Duodenal mucosa (tissue), 2 donors: ENCODE data around the gene PDZRN4.

ENCODE experiments used
- H3K27ac ChIP-seq: one replicate; pipeline ENCODE4 v1.7.0; 2013; ENCODE audit warnings: low read depth, low read length
- H3K27me3 ChIP-seq, 2 donors: one replicate each; pipeline ENCODE4 v1.7.0; 2013; ENCODE audit warnings: low read length in 2 of 2, control low read depth in 1 of 2; ENCODE audit not compliant: insufficient read depth in 2 of 2, control insufficient read depth in 1 of 2
- H3K36me3 ChIP-seq, 2 donors: one replicate each; pipeline ENCODE4 v1.7.0; 2013; ENCODE audit warnings: low read length in 2 of 2, control low read depth in 1 of 2; ENCODE audit not compliant: insufficient read depth in 2 of 2, control insufficient read depth in 1 of 2
- H3K4me1 ChIP-seq, 2 donors: one replicate each; pipeline ENCODE4 v1.7.0; 2013; ENCODE audit warnings: low read length in 2 of 2, control low read depth in 1 of 2; ENCODE audit not compliant: insufficient read depth in 2 of 2, control insufficient read depth in 1 of 2
- H3K4me3 ChIP-seq, 2 donors: one replicate each; pipeline ENCODE4 v1.7.0; 2013; ENCODE audit warnings: low read length in 2 of 2, low read depth in 1 of 2
- H3K9ac ChIP-seq, 2 donors: one replicate each; pipeline ENCODE4 v1.7.0; 2013; ENCODE audit warnings: low read length in 2 of 2, low read depth in 1 of 2
- H3K9me3 ChIP-seq, 2 donors: one replicate each; pipeline ENCODE4 v1.7.0; 2013; ENCODE audit warnings: low read length in 2 of 2, control low read depth in 1 of 2; ENCODE audit not compliant: control insufficient read depth in 1 of 2

The PDZRN4 gene

DNA sequence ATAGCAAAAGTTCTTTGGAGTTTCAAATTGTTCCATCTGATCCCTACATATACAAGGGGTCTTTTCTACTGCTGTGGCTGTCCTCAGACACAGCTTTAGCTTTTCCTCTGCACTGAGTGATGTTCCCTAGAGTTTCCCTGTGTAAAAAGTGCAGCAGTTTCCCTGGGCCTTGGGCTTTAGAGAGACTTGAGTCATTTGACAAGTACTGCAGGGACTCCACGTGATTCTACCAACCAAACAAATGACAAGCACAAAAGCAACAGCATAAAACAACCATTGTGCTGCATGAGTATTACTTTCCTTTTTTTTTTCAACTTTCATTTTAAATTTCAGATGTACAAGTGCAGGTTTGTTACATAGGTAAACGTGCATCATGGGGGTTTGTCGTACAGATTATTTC is 272.8 kb downstream of the PDZRN4 start:
- Histone ChIP-seq H3K9ac (no peak overlapping the region), H3K27ac (no peak overlapping the region), H3K9me3 (no peaks in the 10 kb centered on the region), H3K4me1 (no peaks in the 10 kb centered on the region), H3K27me3 (no peaks in the 10 kb centered on the region), H3K36me3 (no peaks in the 10 kb centered on the region), H3K4me3 (no peak overlapping the region)

DNA sequence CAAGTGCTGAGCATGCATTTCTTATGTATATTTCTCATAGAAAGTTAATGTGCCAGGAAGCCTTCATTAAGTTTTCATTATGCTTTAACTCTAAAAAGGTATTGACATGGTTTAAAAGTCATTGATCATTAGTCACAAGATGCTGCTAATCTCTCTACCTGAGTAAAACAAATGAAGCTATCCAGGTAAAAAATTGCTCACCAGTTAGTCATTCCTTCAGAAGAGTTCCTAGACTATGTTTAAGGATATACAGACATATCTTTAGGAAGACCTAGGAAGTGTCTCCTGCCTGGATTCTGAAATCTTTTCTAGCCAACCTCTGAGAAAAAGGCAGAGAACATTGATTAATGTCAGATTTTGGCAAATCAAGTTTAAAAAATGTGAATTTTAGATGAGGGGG is 274.2 kb downstream of the PDZRN4 start:
- Histone ChIP-seq H3K4me3 (no peak overlapping the region), H3K27me3 (no peaks in the 10 kb centered on the region), H3K36me3 (no peaks in the 10 kb centered on the region), H3K4me1 (no peaks in the 10 kb centered on the region), H3K9me3 (no peaks in the 10 kb centered on the region), H3K9ac (no peak overlapping the region), H3K27ac (no peak overlapping the region)

DNA sequence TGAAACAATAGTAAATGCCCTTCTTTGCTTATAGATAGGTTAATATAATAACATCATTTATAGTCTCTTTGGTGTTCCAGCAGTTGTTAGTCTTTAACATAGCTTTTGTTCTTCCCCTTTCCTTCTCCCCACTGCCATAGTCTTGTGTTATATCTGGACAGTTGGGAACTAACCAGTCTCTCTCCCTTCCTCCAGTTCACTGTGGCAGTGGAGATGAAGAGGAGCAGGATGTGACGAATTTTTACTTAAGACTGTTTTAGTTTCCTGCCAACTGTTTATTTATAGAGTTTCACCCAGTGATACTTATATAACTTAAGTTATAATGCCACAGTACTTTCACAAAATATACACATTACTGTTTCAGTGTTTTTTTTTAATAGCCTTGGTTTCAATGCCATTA is 277.4 kb downstream of the PDZRN4 start:
- Histone ChIP-seq H3K4me3 (no peak overlapping the region), H3K27me3 (no peaks in the 10 kb centered on the region)

DNA sequence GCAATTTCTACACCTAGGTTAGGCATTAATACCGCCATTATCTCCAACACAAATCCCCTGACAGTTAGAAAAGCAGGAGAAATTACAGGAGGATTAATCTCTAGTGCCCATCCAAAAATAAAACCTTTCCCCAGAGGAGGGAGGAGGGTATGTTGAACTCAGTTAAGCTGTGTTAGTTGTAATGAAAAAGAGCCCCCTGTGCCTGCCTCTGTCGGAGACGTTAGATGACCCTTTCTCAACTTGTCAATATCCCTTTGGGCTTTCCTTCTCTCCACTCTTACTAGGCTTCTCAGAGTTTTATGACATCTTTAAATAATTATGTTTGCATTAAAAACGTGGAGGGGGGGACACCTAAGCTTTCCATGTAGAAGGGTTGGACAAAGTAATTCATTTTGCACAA is 278.2 kb downstream of the PDZRN4 start:
- H3K9ac ChIP-seq = no peak overlapping the region
- H3K27ac ChIP-seq = no peak overlapping the region
- H3K4me1 ChIP-seq = no peaks in the 10 kb centered on the region
- no peak overlapping the region for H3K4me3 ChIP-seq
- no peaks in the 10 kb centered on the region for H3K36me3 ChIP-seq
- no peaks in the 10 kb centered on the region for H3K9me3 ChIP-seq
- no peaks in the 10 kb centered on the region for H3K27me3 ChIP-seq

More for the DNA sequence above, 277.4 kb downstream of the PDZRN4 start:
- no peaks in the 10 kb centered on the region for H3K9me3 ChIP-seq
- no peaks in the 10 kb centered on the region for H3K36me3 ChIP-seq
- H3K9ac ChIP-seq = no peak overlapping the region
- no peaks in the 10 kb centered on the region for H3K4me1 ChIP-seq
- H3K27ac ChIP-seq = no peak overlapping the region

DNA sequence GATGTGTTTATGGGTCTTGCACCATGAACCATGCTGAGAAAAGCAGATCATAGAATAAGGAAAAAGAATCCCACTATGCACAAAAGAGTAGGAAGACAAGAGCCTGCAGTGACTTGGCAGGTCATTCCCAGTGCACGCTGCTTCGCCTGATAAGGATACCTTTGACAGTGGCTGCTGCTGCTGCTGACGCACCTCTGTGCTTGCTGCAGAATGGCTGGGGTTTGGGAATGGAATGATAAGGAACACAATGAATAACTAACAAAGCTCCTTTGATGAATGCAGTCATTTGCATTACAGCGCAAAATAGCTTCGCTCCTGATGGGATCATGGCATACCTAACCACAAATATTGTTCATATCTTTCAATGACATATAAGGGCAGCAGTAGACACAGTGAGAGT is 278.7 kb downstream of the PDZRN4 start:
- H3K27ac ChIP-seq = no peak overlapping the region
- no peak overlapping the region for H3K4me3 ChIP-seq
- no peaks in the 10 kb centered on the region for H3K27me3 ChIP-seq
- H3K36me3 ChIP-seq = no peaks in the 10 kb centered on the region
- H3K4me1 ChIP-seq = no peaks in the 10 kb centered on the region
- H3K9me3 ChIP-seq = no peaks in the 10 kb centered on the region
- H3K9ac ChIP-seq = no peak overlapping the region

DNA sequence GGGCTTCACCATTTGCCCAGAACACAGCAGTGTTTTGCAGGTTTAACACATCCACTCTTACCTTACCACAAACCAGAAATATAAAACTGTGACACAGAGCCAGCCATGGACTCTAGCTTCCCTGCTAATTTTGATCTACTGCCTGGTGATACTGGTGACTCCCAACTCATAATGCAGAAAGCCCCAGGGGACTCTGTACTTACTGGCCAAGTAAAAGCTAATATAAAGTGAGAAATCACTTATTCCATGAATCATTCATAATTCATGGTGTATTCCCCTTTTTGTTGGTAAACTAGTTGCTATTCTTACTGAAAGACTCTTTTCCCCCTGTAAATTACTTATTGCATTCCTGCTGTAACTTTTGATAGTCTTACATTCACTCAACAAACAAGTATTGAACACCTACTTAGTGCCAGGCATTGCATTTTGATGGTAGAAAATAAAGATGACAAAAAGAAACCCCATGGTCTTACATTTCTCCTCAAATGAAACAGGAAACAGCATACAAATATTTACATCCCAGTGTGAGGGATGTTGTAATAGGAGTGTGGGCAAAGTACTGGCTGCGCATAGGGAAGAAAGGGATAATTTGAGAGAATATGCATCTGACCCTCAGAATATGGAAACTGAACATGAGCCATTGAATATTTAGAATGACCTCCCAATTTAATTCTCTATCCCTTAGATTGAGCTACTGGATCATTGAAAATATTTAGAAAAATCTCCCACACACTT is 279.6 kb downstream of the PDZRN4 start:
- H3K9ac ChIP-seq = no peak overlapping the region
- no peaks in the 10 kb centered on the region for H3K27me3 ChIP-seq
- H3K9me3 ChIP-seq = no peaks in the 10 kb centered on the region
- H3K27ac ChIP-seq = no peak overlapping the region
- no peaks in the 10 kb centered on the region for H3K4me1 ChIP-seq
- H3K4me3 ChIP-seq = no peak overlapping the region
- no peaks in the 10 kb centered on the region for H3K36me3 ChIP-seq

DNA sequence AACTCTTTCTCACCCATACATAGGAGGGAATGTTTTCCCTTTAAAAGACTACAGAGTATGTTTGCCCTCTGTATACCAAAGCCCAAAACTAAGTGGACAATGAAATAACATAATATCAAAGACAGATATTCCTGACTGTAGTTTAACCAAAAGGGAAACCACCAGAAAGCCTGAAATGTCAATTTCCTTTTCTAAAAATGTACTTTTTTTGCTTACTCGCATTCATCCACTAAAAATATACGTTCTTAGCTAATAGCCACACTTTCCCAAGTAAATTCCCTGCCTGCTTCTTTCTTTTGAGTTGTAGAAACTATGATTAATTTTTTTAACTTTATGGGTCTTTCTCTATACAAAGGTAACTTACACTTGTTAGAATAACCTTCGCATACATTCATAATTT is 280.2 kb downstream of the PDZRN4 start:
- Histone ChIP-seq H3K27ac (no peak overlapping the region), H3K9me3 (no peaks in the 10 kb centered on the region), H3K36me3 (no peaks in the 10 kb centered on the region), H3K4me1 (no peaks in the 10 kb centered on the region), H3K4me3 (no peak overlapping the region), H3K9ac (no peak overlapping the region), H3K27me3 (no peaks in the 10 kb centered on the region)

DNA sequence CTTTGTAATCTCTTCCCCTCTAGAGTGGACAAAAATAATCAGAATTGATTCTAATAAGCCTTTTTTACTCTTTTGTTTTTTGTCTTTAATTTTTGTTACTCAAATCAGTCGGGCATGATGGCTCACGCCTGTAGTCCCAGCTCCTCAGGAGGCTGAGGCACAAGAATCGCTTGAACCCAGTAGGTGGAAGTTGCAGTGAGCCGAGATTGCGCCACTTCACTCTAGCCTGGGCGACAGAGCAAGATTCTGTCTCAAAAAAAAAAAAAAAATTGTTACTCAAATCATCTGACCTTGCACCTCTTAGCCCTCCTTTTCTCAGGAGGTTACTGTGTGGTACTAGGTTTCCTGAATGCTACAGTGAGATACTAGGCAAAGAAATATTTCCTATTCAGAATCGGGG is 280.6 kb downstream of the PDZRN4 start:
- Histone ChIP-seq H3K36me3 (no peaks in the 10 kb centered on the region), H3K27ac (no peak overlapping the region), H3K9ac (no peak overlapping the region), H3K9me3 (no peaks in the 10 kb centered on the region), H3K4me3 (no peak overlapping the region), H3K4me1 (no peaks in the 10 kb centered on the region), H3K27me3 (no peaks in the 10 kb centered on the region)

DNA sequence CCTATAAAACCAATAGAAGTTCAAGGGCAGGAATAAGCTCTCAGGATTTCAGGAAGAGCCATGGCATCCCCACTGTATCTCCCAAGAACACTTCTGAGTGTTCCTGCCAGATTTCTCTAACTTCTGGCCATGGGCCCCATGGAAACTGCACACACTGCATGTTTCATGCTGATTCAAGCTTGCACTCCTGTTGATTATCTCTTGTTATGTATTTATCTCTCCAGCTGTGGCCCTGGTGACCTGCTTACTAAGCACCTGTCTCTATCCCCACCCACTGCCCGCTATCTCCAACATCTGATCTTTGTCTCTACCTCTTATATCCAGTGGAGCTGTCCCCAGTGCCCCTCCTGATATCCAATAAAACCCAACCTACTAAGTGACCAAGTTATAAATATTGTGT is 285.3 kb downstream of the PDZRN4 start:
- Histone ChIP-seq H3K9ac (no peak overlapping the region), H3K9me3 (no peaks in the 10 kb centered on the region), H3K36me3 (no peaks in the 10 kb centered on the region), H3K27me3 (no peaks in the 10 kb centered on the region), H3K4me1 (no peaks in the 10 kb centered on the region), H3K27ac (no peak overlapping the region), H3K4me3 (no peak overlapping the region)

DNA sequence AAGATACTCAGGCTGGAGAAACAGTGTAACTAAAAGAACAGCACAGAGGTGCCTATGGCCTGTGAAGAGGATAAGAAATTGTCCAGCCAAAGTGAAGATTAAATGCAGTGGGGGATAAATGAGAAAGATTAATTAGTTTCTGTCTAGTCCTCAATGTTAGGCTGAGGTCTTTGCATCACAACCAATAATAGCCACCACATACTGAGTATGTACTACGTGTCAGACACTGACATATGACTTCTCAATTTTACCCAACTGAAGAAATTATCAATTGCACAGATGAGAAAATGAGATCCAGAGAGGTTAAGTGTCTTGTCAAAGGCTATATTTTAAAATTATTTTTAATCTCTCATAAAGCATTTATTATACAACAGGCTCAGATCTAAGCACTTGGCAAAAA is 285.9 kb downstream of the PDZRN4 start:
- H3K9me3 ChIP-seq = no peaks in the 10 kb centered on the region
- no peaks in the 10 kb centered on the region for H3K4me1 ChIP-seq
- H3K36me3 ChIP-seq = no peaks in the 10 kb centered on the region
- no peak overlapping the region for H3K4me3 ChIP-seq
- H3K9ac ChIP-seq = no peak overlapping the region
- no peaks in the 10 kb centered on the region for H3K27me3 ChIP-seq
- H3K27ac ChIP-seq = no peak overlapping the region
